Measurements from ENCODE around the gene C14orf119. TPM values are rescaled to one million over a fixed set of nuclear protein-coding genes. Genes with fewer than 3 reads are reported as not detected.

Gene C14orf119
- total and polyA plus RNA-seq, 9 of the 15 experiments (the other 6 are each of a cell fraction or from before 2014, with no cell fraction given), result 36.7 to 251 (median 51.8) TPM

GRCh38 chr14:23071244-23071920, 23.9 kb upstream of the C14orf119 start (continued):
- TF ChIP-seq ATF3 (IDR thresholded peaks at IDR 0.05) (no peak), ATF3 (CRISPR knock-in tag; conservative IDR thresholded peaks at IDR 0.05) (no peak), AFF1 (IDR thresholded peaks at IDR 0.05; ENCODE audit: low read depth in 1 of 2, partially characterized antibody in 2 of 2) (peak in 1 of 2 experiments; percentile 24), HDGF (IDR thresholded peaks at IDR 0.05) (no peak), BRF1 (IDR thresholded peaks at IDR 0.05; ENCODE audit: borderline replicate concordance, extremely low read depth, insufficient read length) (no peak), MEF2A (IDR thresholded peaks at IDR 0.05; ENCODE audit: control insufficient read depth, low read depth, low read length) (no peak), RAD21 (CRISPR knock-in tag; conservative IDR thresholded peaks at IDR 0.05 in 1 of 2, IDR thresholded peaks at IDR 0.05 in 1 of 2) (no peak), SP1 (CRISPR knock-in tag; IDR thresholded peaks at IDR 0.05) (0 out of 2 replicates have a peak, but pooled peaks have one; percentile 15), ZNF134 (CRISPR knock-in tag; conservative IDR thresholded peaks at IDR 0.05) (peak; percentile 96), RAD51 (IDR thresholded peaks at IDR 0.05; ENCODE audit: borderline replicate concordance, low read depth) (no peak), POLR2AphosphoS5 (IDR thresholded peaks at IDR 0.05; ENCODE audit: control insufficient read depth, insufficient read depth, low read depth, low read length) (peak; percentile 95), ZNF3 (CRISPR knock-in tag; IDR thresholded peaks at IDR 0.05) (no peak), PHF8 (IDR thresholded peaks at IDR 0.05; ENCODE audit: borderline replicate concordance, low read length) (peak; percentile 77; the same call in 1 of the 2 replicates), PBX2 (CRISPR knock-in tag; IDR thresholded peaks at IDR 0.05; ENCODE audit: low read depth) (no peak), PBX2 (tag; conservative IDR thresholded peaks at IDR 0.05; ENCODE audit: low read depth) (no peak), SP2 (IDR thresholded peaks at IDR 0.05; ENCODE audit: extremely low read depth, low read depth, low read length, poor library complexity, severe bottlenecking) (no peak), RBM15 (IDR thresholded peaks at IDR 0.05; ENCODE audit: insufficient read depth, low read length) (no peak), CEBPG (CRISPR knock-in tag; IDR thresholded peaks at IDR 0.05) (no peak), CEBPG (tag; conservative IDR thresholded peaks at IDR 0.05 in 1 of 2, IDR thresholded peaks at IDR 0.05 in 1 of 2) (no peak)

Data from K562 (cell line).